IMR-90 (cell line): ENCODE measurements around the gene DLX1. TPM values are rescaled to one million over a fixed set of nuclear protein-coding genes. Genes with fewer than 3 reads are reported as not detected.

Source experiments
- ATAC-seq: fragments of 200-7000 bp; cut with Tn5 transposase; 2 replicates; pipeline ENCODE4 v1.9.1; 2020; ENCODE audit warnings: low read depth, mild to moderate bottlenecking, moderate library complexity
- BruUV-seq: library from RNA; stranded (reverse); fragments of 400-500 nt; replicated peaks from 2 replicates; lab custom pipeline; 2021; lab: Mats Ljungman, UMichigan
- CTCF ChIA-PET: fragments of 300-600 bp; formaldehyde crosslinking; extraction: SDS; loops from one replicate; lab custom pipeline; 2021; ENCODE audit warnings: antibody characterized with exemption; lab: Yijun Ruan, JAX
- POLR2A ChIA-PET: fragments of 300-600 bp; sonication (Branson Sonifier 250); formaldehyde crosslinking; loops from one replicate; lab custom pipeline; 2022; ENCODE audit warnings: antibody characterized with exemption; ENCODE audit not compliant: unreplicated experiment; lab: Charles Lee
- DNase-seq: peaks from one replicate; pipeline ENCODE4 v3.0.0; 2013
- H2AFZ ChIP-seq: replicated peaks from 2 replicates; pipeline ENCODE3; 2013; ENCODE audit warnings: low read length, mild to moderate bottlenecking; ENCODE audit not compliant: poor library complexity
- H2AK5ac ChIP-seq: 2 replicates; pipeline ENCODE4 v1.6.1; 2013; ENCODE audit warnings: low read depth, low read length, inconsistent platforms
- H2AK9ac ChIP-seq: replicated peaks from 2 replicates; pipeline ENCODE3; 2013; ENCODE audit warnings: mild to moderate bottlenecking, low read depth, low read length, moderate library complexity; ENCODE audit not compliant: poor library complexity
- H2BK120ac ChIP-seq: 2 replicates; pipeline ENCODE4 v1.6.1; 2013; ENCODE audit warnings: low read depth, low read length, inconsistent platforms
- H2BK15ac ChIP-seq: 3 replicates; pipeline ENCODE4 v1.6.1; 2013; ENCODE audit warnings: low read depth, low read length, inconsistent platforms
- H2BK20ac ChIP-seq: 2 replicates; pipeline ENCODE4 v1.6.1; 2013; ENCODE audit warnings: low read depth, mild to moderate bottlenecking, inconsistent platforms, low read length, moderate library complexity
- H2BK5ac ChIP-seq: 2 replicates; pipeline ENCODE4 v1.6.1; 2013; ENCODE audit warnings: mild to moderate bottlenecking, low read depth, low read length, inconsistent platforms; ENCODE audit not compliant: poor library complexity, severe bottlenecking
- H3K14ac ChIP-seq: replicated peaks from 2 replicates; pipeline ENCODE4 v1.6.1; 2013; ENCODE audit warnings: low read depth, low read length, inconsistent platforms
- H3K18ac ChIP-seq: 2 replicates; pipeline ENCODE4 v1.6.1; 2013; ENCODE audit warnings: low read depth, low read length, control low read depth
- H3K23ac ChIP-seq: 2 replicates; pipeline ENCODE4 v1.6.1; 2013; ENCODE audit warnings: low read depth, low read length, inconsistent platforms
- H3K27ac ChIP-seq: 2 replicates; pipeline ENCODE4 v1.5.1; 2013; ENCODE audit warnings: mild to moderate bottlenecking, control low read depth, low read length; ENCODE audit not compliant: insufficient read depth
- H3K27me3 ChIP-seq: 2 replicates; pipeline ENCODE4 v1.6.1; 2013; ENCODE audit warnings: low read length; ENCODE audit not compliant: control insufficient read depth, insufficient read depth
- H3K36me3 ChIP-seq: 2 replicates; pipeline ENCODE4 v1.6.1; 2013; ENCODE audit warnings: low read length, mixed read lengths; ENCODE audit not compliant: control insufficient read depth, insufficient read depth
- H3K4ac ChIP-seq: 2 replicates; pipeline ENCODE4 v1.6.1; 2013; ENCODE audit warnings: low read depth, low read length, inconsistent platforms
- H3K4me1 ChIP-seq: 2 replicates; pipeline ENCODE4 v1.6.1; 2013; ENCODE audit warnings: low read length, mixed read lengths; ENCODE audit not compliant: control insufficient read depth, insufficient read depth
- H3K4me2 ChIP-seq: 2 replicates; pipeline ENCODE4 v1.6.1; 2013; ENCODE audit warnings: low read depth, mild to moderate bottlenecking, control low read depth, low read length, moderate library complexity
- H3K4me3 ChIP-seq: 2 replicates; pipeline ENCODE4 v1.5.1; 2013; ENCODE audit warnings: low read depth, mild to moderate bottlenecking, control low read depth, low read length, moderate library complexity; ENCODE audit not compliant: insufficient read depth
- H3K56ac ChIP-seq: 2 replicates; pipeline ENCODE4 v1.6.1; 2013; ENCODE audit warnings: low read length, inconsistent platforms; ENCODE audit not compliant: insufficient read depth; ENCODE audit errors: extremely low read depth
- H3K79me1 ChIP-seq, 2 experiments: 2 replicates each; pipeline ENCODE4 v1.6.1; 2013; ENCODE audit warnings: low read length in 2 of 2, inconsistent platforms in 1 of 2, low read depth in 1 of 2
- H3K9ac ChIP-seq: 2 replicates; pipeline ENCODE4 v1.6.1; 2013; ENCODE audit warnings: low read depth, low read length, control low read depth
- H3K9me1 ChIP-seq: 2 replicates; pipeline ENCODE4 v1.6.1; 2013; ENCODE audit warnings: low read length, inconsistent platforms; ENCODE audit not compliant: insufficient read depth
- H3K9me3 ChIP-seq: 2 replicates; pipeline ENCODE4 v1.6.1; 2013; ENCODE audit warnings: low read length; ENCODE audit not compliant: control insufficient read depth, insufficient read depth
- H4K20me1 ChIP-seq: 2 replicates; pipeline ENCODE4 v1.6.1; 2013; ENCODE audit warnings: low read length, inconsistent platforms; ENCODE audit not compliant: insufficient read depth
- H4K5ac ChIP-seq: 2 replicates; pipeline ENCODE4 v1.6.1; 2013; ENCODE audit warnings: mild to moderate bottlenecking, low read depth, low read length, control low read depth
- H4K8ac ChIP-seq, 2 experiments: 2 replicates each; pipeline ENCODE4 v1.6.1; 2013; ENCODE audit warnings: low read depth in 2 of 2, low read length in 2 of 2, control low read depth in 1 of 2, inconsistent platforms in 1 of 2
- H4K91ac ChIP-seq: 2 replicates; pipeline ENCODE4 v1.6.1; 2013; ENCODE audit warnings: low read depth, low read length, inconsistent platforms; ENCODE audit not compliant: insufficient read depth
- BHLHE40 ChIP-seq: fragments of 150-350 bp; IDR thresholded peaks from 2 replicates; pipeline ENCODE4 v1.6.1; 2016; ENCODE audit warnings: mild to moderate bottlenecking, low read depth, low read length
- CEBPB ChIP-seq: IDR thresholded peaks from 2 replicates; pipeline ENCODE4 v1.6.1; 2012; ENCODE audit warnings: low read depth, low read length, improper control_type of control experiment
- CHD1 ChIP-seq: IDR thresholded peaks from 2 replicates; pipeline ENCODE4 v1.6.1; 2012; ENCODE audit warnings: low read depth, low read length, improper control_type of control experiment
- FOS ChIP-seq: fragments of 150-350 bp; IDR thresholded peaks from 2 replicates; pipeline ENCODE4 v1.6.1; 2016; ENCODE audit warnings: low read depth, low read length
- MAFK ChIP-seq: IDR thresholded peaks from 2 replicates; pipeline ENCODE4 v1.6.1; 2012; ENCODE audit warnings: low read depth, low read length, improper control_type of control experiment
- MAZ ChIP-seq: IDR thresholded peaks from 2 replicates; pipeline ENCODE4 v1.6.1; 2012; ENCODE audit warnings: low read depth, mild to moderate bottlenecking, low read length, improper control_type of control experiment, moderate library complexity, borderline replicate concordance
- MXI1 ChIP-seq: IDR thresholded peaks from 2 replicates; pipeline ENCODE4 v1.6.1; 2012; ENCODE audit warnings: low read depth, mild to moderate bottlenecking, low read length, moderate library complexity, borderline replicate concordance
- NFE2L2 ChIP-seq: fragments of 150-350 bp; IDR thresholded peaks from 2 replicates; pipeline ENCODE4 v1.6.1; 2016; ENCODE audit warnings: low read depth, mild to moderate bottlenecking, low read length
- POLR2A ChIP-seq: IDR thresholded peaks from 2 replicates; pipeline ENCODE4 v1.6.1; 2012; ENCODE audit warnings: mild to moderate bottlenecking, low read depth, low read length
- RAD21 ChIP-seq: IDR thresholded peaks from 2 replicates; pipeline ENCODE4 v1.6.1; 2012; ENCODE audit warnings: low read length, improper control_type of control experiment
- RCOR1 ChIP-seq: IDR thresholded peaks from 2 replicates; pipeline ENCODE4 v1.6.1; 2012; ENCODE audit warnings: mild to moderate bottlenecking, low read length, improper control_type of control experiment; ENCODE audit not compliant: insufficient replicate concordance
- RFX5 ChIP-seq: IDR thresholded peaks from 2 replicates; pipeline ENCODE4 v1.8.0; 2012; ENCODE audit warnings: low read depth, mild to moderate bottlenecking, low read length, moderate library complexity
- SMC3 ChIP-seq: fragments of 150-350 bp; IDR thresholded peaks from 2 replicates; pipeline ENCODE4 v1.6.1; 2016; ENCODE audit warnings: low read depth, mild to moderate bottlenecking, antibody characterized with exemption, low read length, moderate library complexity
- WGBS, 2 experiments: methylation state at CpG; one replicate each; pipeline versions ENCODE4 v1.1.5 to v1.1.7; 2013; ENCODE audit warnings: missing lambda C conversion rate in 2 of 2; ENCODE audit not compliant: insufficient read length in 1 of 2; ENCODE audit errors: extremely low coverage in 2 of 2; 5-methylcytosine and 5-hydroxymethylcytosine counted together
- dilution Hi-C: fragments of 300-500 bp; cut with HindIII; formaldehyde crosslinking; loops from one replicate; pipeline ENCODE4 v1.14.3; 2018; ENCODE audit warnings: low sequenced_read_pairs; ENCODE audit not compliant: unreplicated experiment
- in situ Hi-C: fragments of 300-500 bp; cut with MboI; formaldehyde crosslinking; loops from 3 replicates; pipeline ENCODE4 v1.14.3; 2019; ENCODE audit warnings: low sequenced_read_pairs, inconsistent platforms, mixed read lengths
- intact Hi-C: fragments of 100-400 bp; cut with micrococcal nuclease; formaldehyde crosslinking; loops from 2 replicates; pipeline ENCODE4 v1.10.0; 2022
- polyA plus RNA-seq, 3 experiments: library from polyadenylated mRNA; depleted of rRNA; stranded (reverse); fragments of >200 nt; gene quantifications; 2 replicates each; pipeline ENCODE4 v1.2.3, GENCODE V29; 2012; ENCODE audit warnings: low replicate concordance in 1 of 3
- total RNA-seq: library from RNA; depleted of rRNA; stranded (reverse); fragments of >200 nt; gene quantifications from 2 replicates; pipeline ENCODE4 v1.2.3, GENCODE V29; 2012
- TF ChIP-seq, protein P1 (sequence below): fragments of 150-350 bp; IDR thresholded peaks from 2 replicates; pipeline ENCODE4 v1.6.1; 2017; ENCODE audit warnings: mild to moderate bottlenecking, antibody characterized with exemption, low read length, low read depth
- TF ChIP-seq, protein P2 (sequence below): conservative IDR thresholded peaks from 2 replicates; pipeline ENCODE4 v1.5.1; 2012; ENCODE audit warnings: mild to moderate bottlenecking, low read depth, low read length, improper control_type of control experiment
- TF ChIP-seq, protein P3 (sequence below): fragments of 150-350 bp; IDR thresholded peaks from 2 replicates; pipeline ENCODE4 v1.6.1; 2016; ENCODE audit warnings: low read depth, mild to moderate bottlenecking, low read length, moderate library complexity, borderline replicate concordance

DLX1 gene
- total and polyA plus RNA-seq, 2 of the 4 experiments (the other 2 are of a cell fraction): 0.36 to 2.2 TPM

DNA sequence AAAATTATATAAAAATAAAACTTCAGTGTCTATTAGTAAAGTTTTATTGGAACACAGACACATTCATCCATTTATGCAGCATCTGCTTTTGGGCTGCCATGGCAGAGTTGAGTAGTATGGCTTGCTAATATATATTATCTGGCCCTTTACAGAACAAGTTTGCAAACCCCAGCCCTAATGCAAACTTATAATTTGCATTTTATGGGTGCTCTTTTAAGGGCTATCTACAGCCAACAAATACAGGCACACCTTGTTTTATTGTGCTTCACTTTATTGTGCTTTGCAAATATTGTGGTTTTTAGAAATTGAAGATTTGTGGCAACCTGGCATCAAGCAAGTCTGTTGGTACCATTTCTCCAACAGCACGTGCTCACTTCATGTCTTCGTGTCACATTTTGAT, 52.6 kb downstream of the DLX1 start:
- Histone ChIP-seq H3K4me3 (no peak overlapping the region), H2AFZ (no peak overlapping the region), H2BK20ac (no peak overlapping the region), H4K20me1 (no peaks in the 10 kb centered on the region), H3K23ac (no peak overlapping the region), H3K56ac (no peak overlapping the region), H4K91ac (no peak overlapping the region), H2AK5ac (no peak overlapping the region), H3K4me1 (no peaks in the 10 kb centered on the region), H3K9ac (no peak overlapping the region), H3K27me3 (peaks cover 14% of the 10 kb centered on the region), H3K4me2 (no peak overlapping the region), H3K18ac (no peak overlapping the region), H2AK9ac (no peak overlapping the region), H3K79me1 (no peaks in the 10 kb centered on the region), H2BK5ac (no peak overlapping the region), H4K5ac (no peak overlapping the region), H3K27ac (no peak overlapping the region), H3K4ac (no peak overlapping the region), H3K9me1 (no peaks in the 10 kb centered on the region), H3K9me3 (no peaks in the 10 kb centered on the region), H2BK120ac (no peak overlapping the region), H4K8ac (no peak overlapping the region), H3K14ac (no peak overlapping the region), H3K36me3 (no peaks in the 10 kb centered on the region), H2BK15ac (no peak overlapping the region)
- in situ Hi-C loops (loop anchor here (10.0 kb wide), 1 partner anchor 543 kb away; no protein-coding TSS in a partner anchor), dilution Hi-C loops (no loop called here), intact Hi-C loops (no loop called here)
- CTCF ChIA-PET: interaction anchor here (3.1 kb wide), 1 partner anchor 11 kb away, joined by 9 read pairs; no protein-coding TSS in a partner anchor
- DNase-seq (no peak), ATAC-seq (no peak)
- TF ChIP-seq MAFK (no peak), CHD1 (no peak), FOS (no peak), POLR2A (no peak), RFX5 (no peak), RCOR1 (no peak), MAZ (no peak), NFE2L2 (no peak), RAD21 (no peak), CEBPB (no peak), SMC3 (no peak), MXI1 (no peak), BHLHE40 (no peak)
- TF ChIP-seq, protein P1, sequence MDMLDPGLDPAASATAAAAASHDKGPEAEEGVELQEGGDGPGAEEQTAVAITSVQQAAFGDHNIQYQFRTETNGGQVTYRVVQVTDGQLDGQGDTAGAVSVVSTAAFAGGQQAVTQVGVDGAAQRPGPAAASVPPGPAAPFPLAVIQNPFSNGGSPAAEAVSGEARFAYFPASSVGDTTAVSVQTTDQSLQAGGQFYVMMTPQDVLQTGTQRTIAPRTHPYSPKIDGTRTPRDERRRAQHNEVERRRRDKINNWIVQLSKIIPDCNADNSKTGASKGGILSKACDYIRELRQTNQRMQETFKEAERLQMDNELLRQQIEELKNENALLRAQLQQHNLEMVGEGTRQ: no peak
- TF ChIP-seq, protein P2, sequence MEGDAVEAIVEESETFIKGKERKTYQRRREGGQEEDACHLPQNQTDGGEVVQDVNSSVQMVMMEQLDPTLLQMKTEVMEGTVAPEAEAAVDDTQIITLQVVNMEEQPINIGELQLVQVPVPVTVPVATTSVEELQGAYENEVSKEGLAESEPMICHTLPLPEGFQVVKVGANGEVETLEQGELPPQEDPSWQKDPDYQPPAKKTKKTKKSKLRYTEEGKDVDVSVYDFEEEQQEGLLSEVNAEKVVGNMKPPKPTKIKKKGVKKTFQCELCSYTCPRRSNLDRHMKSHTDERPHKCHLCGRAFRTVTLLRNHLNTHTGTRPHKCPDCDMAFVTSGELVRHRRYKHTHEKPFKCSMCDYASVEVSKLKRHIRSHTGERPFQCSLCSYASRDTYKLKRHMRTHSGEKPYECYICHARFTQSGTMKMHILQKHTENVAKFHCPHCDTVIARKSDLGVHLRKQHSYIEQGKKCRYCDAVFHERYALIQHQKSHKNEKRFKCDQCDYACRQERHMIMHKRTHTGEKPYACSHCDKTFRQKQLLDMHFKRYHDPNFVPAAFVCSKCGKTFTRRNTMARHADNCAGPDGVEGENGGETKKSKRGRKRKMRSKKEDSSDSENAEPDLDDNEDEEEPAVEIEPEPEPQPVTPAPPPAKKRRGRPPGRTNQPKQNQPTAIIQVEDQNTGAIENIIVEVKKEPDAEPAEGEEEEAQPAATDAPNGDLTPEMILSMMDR: no peak
- TF ChIP-seq, protein P3, sequence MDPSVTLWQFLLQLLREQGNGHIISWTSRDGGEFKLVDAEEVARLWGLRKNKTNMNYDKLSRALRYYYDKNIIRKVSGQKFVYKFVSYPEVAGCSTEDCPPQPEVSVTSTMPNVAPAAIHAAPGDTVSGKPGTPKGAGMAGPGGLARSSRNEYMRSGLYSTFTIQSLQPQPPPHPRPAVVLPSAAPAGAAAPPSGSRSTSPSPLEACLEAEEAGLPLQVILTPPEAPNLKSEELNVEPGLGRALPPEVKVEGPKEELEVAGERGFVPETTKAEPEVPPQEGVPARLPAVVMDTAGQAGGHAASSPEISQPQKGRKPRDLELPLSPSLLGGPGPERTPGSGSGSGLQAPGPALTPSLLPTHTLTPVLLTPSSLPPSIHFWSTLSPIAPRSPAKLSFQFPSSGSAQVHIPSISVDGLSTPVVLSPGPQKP: no peak
- POLR2A ChIA-PET: no interaction called here
- no CpG with 5 or more reads among the region's 2 CpGs for WGBS, 2 experiments
- no TSS peak for BruUV-seq
